Loucy (cell line): ENCODE results near the gene ADGRL3.

ENCODE experiments used
- EZH2phosphoT487 ChIP-seq: fragments of 200-600 bp; IDR thresholded peaks from 2 replicates; pipeline ENCODE4 v1.6.1; 2018; ENCODE audit warnings: antibody characterized with exemption, mild to moderate bottlenecking, moderate library complexity, borderline replicate concordance
- TF ChIP-seq, protein P1 (sequence below): fragments of 200-600 bp; sonication (generic); conservative IDR thresholded peaks from 2 replicates; pipeline ENCODE4 v1.5.1; 2014; ENCODE audit warnings: mild to moderate bottlenecking, antibody characterized with exemption, low read length

DNA sequence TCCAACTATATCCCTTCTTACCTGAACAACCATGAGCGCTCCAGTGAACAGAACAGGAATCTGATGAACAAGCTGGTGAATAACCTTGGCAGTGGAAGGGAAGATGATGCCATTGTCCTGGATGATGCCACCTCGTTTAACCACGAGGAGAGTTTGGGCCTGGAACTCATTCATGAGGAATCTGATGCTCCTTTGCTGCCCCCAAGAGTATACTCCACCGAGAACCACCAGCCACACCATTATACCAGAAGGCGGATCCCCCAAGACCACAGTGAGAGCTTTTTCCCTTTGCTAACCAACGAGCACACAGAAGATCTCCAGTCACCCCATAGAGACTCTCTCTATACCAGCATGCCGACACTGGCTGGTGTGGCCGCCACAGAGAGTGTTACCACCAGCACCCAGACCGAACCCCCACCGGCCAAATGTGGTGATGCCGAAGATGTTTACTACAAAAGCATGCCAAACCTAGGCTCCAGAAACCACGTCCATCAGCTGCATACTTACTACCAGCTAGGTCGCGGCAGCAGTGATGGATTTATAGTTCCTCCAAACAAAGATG lies 870.2 kb downstream of the ADGRL3 start:
- TF ChIP-seq, protein P1, sequence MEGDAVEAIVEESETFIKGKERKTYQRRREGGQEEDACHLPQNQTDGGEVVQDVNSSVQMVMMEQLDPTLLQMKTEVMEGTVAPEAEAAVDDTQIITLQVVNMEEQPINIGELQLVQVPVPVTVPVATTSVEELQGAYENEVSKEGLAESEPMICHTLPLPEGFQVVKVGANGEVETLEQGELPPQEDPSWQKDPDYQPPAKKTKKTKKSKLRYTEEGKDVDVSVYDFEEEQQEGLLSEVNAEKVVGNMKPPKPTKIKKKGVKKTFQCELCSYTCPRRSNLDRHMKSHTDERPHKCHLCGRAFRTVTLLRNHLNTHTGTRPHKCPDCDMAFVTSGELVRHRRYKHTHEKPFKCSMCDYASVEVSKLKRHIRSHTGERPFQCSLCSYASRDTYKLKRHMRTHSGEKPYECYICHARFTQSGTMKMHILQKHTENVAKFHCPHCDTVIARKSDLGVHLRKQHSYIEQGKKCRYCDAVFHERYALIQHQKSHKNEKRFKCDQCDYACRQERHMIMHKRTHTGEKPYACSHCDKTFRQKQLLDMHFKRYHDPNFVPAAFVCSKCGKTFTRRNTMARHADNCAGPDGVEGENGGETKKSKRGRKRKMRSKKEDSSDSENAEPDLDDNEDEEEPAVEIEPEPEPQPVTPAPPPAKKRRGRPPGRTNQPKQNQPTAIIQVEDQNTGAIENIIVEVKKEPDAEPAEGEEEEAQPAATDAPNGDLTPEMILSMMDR: no peak
- no peak for TF ChIP-seq EZH2phosphoT487
